ENCODE measurements around the gene MSRB3.

MSRB3 gene

DNA sequence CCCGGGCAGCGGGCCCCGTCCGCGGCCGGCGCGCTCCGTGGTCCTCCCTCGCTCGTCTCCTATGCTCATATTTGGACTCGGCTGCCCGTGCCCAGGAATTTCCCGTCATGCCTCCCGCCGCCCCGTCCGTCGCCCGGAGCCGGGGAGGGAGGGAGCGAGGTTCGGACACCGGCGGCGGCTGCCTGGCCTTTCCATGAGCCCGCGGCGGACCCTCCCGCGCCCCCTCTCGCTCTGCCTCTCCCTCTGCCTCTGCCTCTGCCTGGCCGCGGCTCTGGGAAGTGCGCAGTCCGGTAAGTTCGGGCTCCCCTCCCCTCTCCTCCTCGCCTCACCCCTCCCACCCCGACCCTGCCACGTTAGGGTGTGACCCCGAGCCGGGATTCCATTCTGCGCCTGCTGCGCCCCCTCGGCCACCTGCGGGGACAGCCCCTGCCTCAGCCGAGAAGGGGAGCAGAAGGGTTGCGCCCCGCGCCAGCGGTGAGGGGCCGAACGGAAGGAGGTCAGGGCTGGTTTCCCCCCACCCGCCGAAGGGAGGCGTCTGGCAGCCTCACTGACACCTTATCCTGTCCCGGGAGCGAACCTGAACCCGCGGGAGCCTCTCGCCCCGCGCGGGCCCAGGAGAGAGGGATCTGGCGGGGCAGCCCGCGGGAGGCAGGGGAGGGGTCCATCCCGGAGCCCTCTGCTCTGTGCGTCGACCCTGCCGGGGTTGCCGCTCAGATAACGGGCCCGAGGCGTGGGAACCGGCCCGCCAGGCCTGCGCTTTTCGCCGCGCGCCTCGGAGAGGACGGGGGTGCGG, at the start of gene MSRB3:
Gene MSRB3 (plus strand): TSS at position 108 of the 793 bp plus-strand sequence. CDS start 29,897 bp downstream, outside the sequence.
- Histone ChIP-seq H3K27ac (peak within 1 kb of the TSS; percentile 79), H3K9me3 (no peaks in the 10 kb centered on the region), H3K4me3 (ENCODE audit: low read depth in 1 of 2, low read length in 1 of 2) (peak within 1 kb of the TSS; percentile 86 to 88), H3K27me3 (no peaks in the 10 kb centered on the region), H3K4me1 (ENCODE audit: control insufficient read depth in 1 of 2, insufficient read depth in 1 of 2, low read depth in 1 of 2, low read length in 1 of 2) (peaks cover 52 to 59% of the 10 kb centered on the region in 2 experiments), H3K36me3 (no peaks in the 10 kb centered on the region)
- TF ChIP-seq CTCF (IDR thresholded peaks at IDR 0.05), result no peak

DNA sequence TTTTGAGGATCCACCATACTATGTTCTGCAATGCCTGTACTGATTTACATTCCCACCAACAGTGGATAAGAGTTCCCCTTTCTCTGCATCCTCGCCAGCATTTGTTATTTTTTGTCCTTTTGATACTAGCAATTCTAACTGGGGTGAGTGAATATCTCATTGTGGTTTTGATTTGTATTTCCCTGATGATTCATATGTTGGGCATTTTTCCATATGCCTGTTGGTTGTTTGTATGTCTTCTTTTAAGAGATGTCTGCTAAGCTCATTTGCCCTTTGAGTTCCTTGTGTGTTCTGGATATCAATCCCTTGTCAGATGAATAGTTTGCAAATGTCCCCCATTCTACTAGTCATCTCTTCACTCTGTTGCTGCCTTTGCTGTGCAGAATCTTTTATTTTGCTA, 49.0 kb upstream of the MSRB3 start:
- no peak for TF ChIP-seq CTCF (IDR thresholded peaks at IDR 0.05)
- H3K9me3 ChIP-seq, result no peaks in the 10 kb centered on the region
- H3K4me3 ChIP-seq (ENCODE audit: low read depth in 1 of 2, low read length in 1 of 2), result no peak overlapping the region
- H3K27ac ChIP-seq, result no peak overlapping the region
- H3K27me3 ChIP-seq, result no peaks in the 10 kb centered on the region
- peaks cover 8% of the 10 kb centered on the region for H3K36me3 ChIP-seq
- H3K4me1 ChIP-seq (ENCODE audit: control insufficient read depth in 1 of 2, insufficient read depth in 1 of 2, low read depth in 1 of 2, low read length in 1 of 2), result peaks cover 0 to 4% of the 10 kb centered on the region in 2 experiments

DNA sequence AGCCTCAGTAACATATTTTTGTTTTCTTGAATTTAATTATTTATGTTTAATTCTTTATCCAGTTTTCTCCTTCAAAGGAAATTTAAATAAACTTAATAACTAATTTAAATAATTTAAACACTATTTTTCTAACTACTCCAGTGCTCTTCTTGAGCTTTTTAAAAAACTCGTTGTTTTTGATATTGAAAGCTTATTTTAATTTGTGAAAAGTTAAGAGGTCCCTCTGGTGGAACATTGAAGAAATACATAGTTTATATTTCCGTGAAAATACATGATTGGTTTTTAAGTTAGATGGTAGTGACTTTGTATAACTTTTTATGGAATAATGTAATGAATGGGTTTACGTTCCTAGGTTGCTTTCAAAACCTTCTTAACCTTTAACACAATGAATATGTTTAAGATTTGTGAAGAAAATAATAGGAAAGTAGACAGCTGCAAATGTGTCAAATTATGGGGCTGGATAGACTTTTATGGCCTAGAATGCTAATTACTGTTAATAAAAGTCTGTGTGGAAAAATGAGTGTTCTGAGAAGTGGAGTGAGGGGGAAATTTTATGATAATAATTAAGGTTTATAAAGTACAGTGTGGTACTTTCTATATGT, 45.9 kb upstream of the MSRB3 start:
- no peak overlapping the region for H3K4me3 ChIP-seq (ENCODE audit: low read depth in 1 of 2, low read length in 1 of 2)
- no peaks in the 10 kb centered on the region for H3K27me3 ChIP-seq
- no peaks in the 10 kb centered on the region for H3K9me3 ChIP-seq
- TF ChIP-seq CTCF (IDR thresholded peaks at IDR 0.05), result no peak
- peaks cover 0 to 4% of the 10 kb centered on the region in 2 experiments for H3K4me1 ChIP-seq (ENCODE audit: control insufficient read depth in 1 of 2, insufficient read depth in 1 of 2, low read depth in 1 of 2, low read length in 1 of 2)
- no peak overlapping the region for H3K27ac ChIP-seq
- H3K36me3 ChIP-seq, result peaks cover 8% of the 10 kb centered on the region

GRCh38 chr12:65237153-65237552, 41.3 kb upstream of the MSRB3 start:
- Histone ChIP-seq H3K4me3 (ENCODE audit: low read depth in 1 of 2, low read length in 1 of 2) (no peak overlapping the region), H3K4me1 (ENCODE audit: control insufficient read depth in 1 of 2, insufficient read depth in 1 of 2, low read depth in 1 of 2, low read length in 1 of 2) (peaks cover 0 to 2% of the 10 kb centered on the region in 2 experiments), H3K27me3 (no peaks in the 10 kb centered on the region), H3K27ac (no peak overlapping the region), H3K36me3 (peaks cover 25% of the 10 kb centered on the region), H3K9me3 (no peaks in the 10 kb centered on the region)
- no peak for TF ChIP-seq CTCF (IDR thresholded peaks at IDR 0.05)

- Histone ChIP-seq H3K27ac (no peak overlapping the region), H3K4me3 (ENCODE audit: low read depth in 1 of 2, low read length in 1 of 2) (no peak overlapping the region), H3K36me3 (peaks cover 37% of the 10 kb centered on the region), H3K27me3 (no peaks in the 10 kb centered on the region), H3K9me3 (no peaks in the 10 kb centered on the region), H3K4me1 (ENCODE audit: control insufficient read depth in 1 of 2, insufficient read depth in 1 of 2, low read depth in 1 of 2, low read length in 1 of 2) (no peaks in the 10 kb centered on the region)
- no peak for TF ChIP-seq CTCF (IDR thresholded peaks at IDR 0.05)
These were observed 39.9 kb upstream of the MSRB3 start for GRCh38 chr12:65238609-65239008.
